Caco-2 (cell line): ENCODE measurements around the gene NSF. TPM values are rescaled to one million over a fixed set of nuclear protein-coding genes. Genes with fewer than 3 reads are reported as not detected.

Experiments
- BruUV-seq: library from RNA; stranded (reverse); fragments of 400-500 nt; replicated peaks from 2 replicates; lab custom pipeline; 2021; lab: Mats Ljungman, UMichigan
- CTCF ChIA-PET: fragments of 300-600 bp; sonication (Branson Sonifier 250); formaldehyde crosslinking; loops from one replicate; lab custom pipeline; 2022; ENCODE audit warnings: antibody characterized with exemption; lab: Charles Lee
- POLR2A ChIA-PET: fragments of 300-600 bp; sonication (Branson Sonifier 250); formaldehyde crosslinking; loops from one replicate; lab custom pipeline; 2022; ENCODE audit warnings: antibody characterized with exemption; lab: Charles Lee
- DNase-seq, 2 experiments: peaks; one replicate each; pipeline versions ENCODE4 v3.0.0 to v3.0.0-alpha.2; 2020 to 2022
- H3K27me3 ChIP-seq: replicated peaks from 2 replicates; pipeline ENCODE4 v1.6.0; 2011; ENCODE audit warnings: low read length; ENCODE audit not compliant: control insufficient read depth, insufficient read depth
- H3K36me3 ChIP-seq: 2 replicates; pipeline ENCODE4 v1.5.1; 2011; ENCODE audit warnings: low read length; ENCODE audit not compliant: control insufficient read depth, insufficient read depth
- H3K4me1 ChIP-seq: fragments of 250-450 bp; sonication (Bioruptor Pico); 2 replicates; pipeline ENCODE4 v1.5.1; 2020; ENCODE audit warnings: mild to moderate bottlenecking
- H3K4me3 ChIP-seq: 2 replicates; pipeline ENCODE4 v1.5.1; 2011; ENCODE audit warnings: low read depth, mild to moderate bottlenecking, control low read depth, low read length
- H3K9me3 ChIP-seq: fragments of 250-450 bp; sonication (Bioruptor Pico); 2 replicates; pipeline ENCODE4 v1.5.1; 2020; ENCODE audit warnings: mild to moderate bottlenecking, moderate library complexity
- H3K27ac Mint-ChIP-seq: one replicate; pipeline ENCODE4 v1.8.0; 2022; ENCODE audit warnings: mixed read lengths; ENCODE audit not compliant: unreplicated experiment
- H3K27me3 Mint-ChIP-seq: one replicate; pipeline ENCODE4 v1.8.0; 2022; ENCODE audit warnings: mixed read lengths; ENCODE audit not compliant: insufficient read depth, unreplicated experiment
- H3K36me3 Mint-ChIP-seq: one replicate; pipeline ENCODE4 v1.8.0; 2022; ENCODE audit warnings: mild to moderate bottlenecking, mixed read lengths; ENCODE audit not compliant: insufficient read depth, unreplicated experiment
- H3K4me1 Mint-ChIP-seq: one replicate; pipeline ENCODE4 v1.8.0; 2022; ENCODE audit warnings: low read depth, mixed read lengths; ENCODE audit not compliant: unreplicated experiment
- H3K4me3 Mint-ChIP-seq: one replicate; pipeline ENCODE4 v1.8.0; 2022; ENCODE audit warnings: mild to moderate bottlenecking, moderate library complexity, mixed read lengths; ENCODE audit not compliant: unreplicated experiment
- H3K9me3 Mint-ChIP-seq: one replicate; pipeline ENCODE4 v1.8.0; 2022; ENCODE audit warnings: mixed read lengths; ENCODE audit not compliant: unreplicated experiment
- intact Hi-C: fragments of 100-400 bp; cut with micrococcal nuclease; formaldehyde crosslinking; loops from one replicate; pipeline ENCODE4 v1.10.0; 2022; ENCODE audit not compliant: unreplicated experiment
- total RNA-seq: library from RNA; stranded (reverse); gene quantifications from 2 replicates; pipeline ENCODE4 v1.2.3, GENCODE V29; 2022
- TF ChIP-seq, protein P1 (sequence below), 2 experiments: fragments of 200-600 bp in 1 of 2; IDR thresholded peaks; 1 replicate in 1 of 2; 2 replicates in 1 of 2; pipeline versions ENCODE4 v1.5.1 to v1.8.0; 2011 to 2022; ENCODE audit warnings: antibody characterized with exemption in 1 of 2, control low read depth in 1 of 2, inconsistent platforms in 1 of 2, low read depth in 1 of 2, low read length in 1 of 2, mild to moderate bottlenecking in 1 of 2, moderate library complexity in 1 of 2; ENCODE audit not compliant: insufficient read depth in 1 of 2, severe bottlenecking in 1 of 2, unreplicated experiment in 1 of 2

The NSF gene
- total RNA-seq, 1 experiment from 2014 or later = 53.8 TPM

DNA sequence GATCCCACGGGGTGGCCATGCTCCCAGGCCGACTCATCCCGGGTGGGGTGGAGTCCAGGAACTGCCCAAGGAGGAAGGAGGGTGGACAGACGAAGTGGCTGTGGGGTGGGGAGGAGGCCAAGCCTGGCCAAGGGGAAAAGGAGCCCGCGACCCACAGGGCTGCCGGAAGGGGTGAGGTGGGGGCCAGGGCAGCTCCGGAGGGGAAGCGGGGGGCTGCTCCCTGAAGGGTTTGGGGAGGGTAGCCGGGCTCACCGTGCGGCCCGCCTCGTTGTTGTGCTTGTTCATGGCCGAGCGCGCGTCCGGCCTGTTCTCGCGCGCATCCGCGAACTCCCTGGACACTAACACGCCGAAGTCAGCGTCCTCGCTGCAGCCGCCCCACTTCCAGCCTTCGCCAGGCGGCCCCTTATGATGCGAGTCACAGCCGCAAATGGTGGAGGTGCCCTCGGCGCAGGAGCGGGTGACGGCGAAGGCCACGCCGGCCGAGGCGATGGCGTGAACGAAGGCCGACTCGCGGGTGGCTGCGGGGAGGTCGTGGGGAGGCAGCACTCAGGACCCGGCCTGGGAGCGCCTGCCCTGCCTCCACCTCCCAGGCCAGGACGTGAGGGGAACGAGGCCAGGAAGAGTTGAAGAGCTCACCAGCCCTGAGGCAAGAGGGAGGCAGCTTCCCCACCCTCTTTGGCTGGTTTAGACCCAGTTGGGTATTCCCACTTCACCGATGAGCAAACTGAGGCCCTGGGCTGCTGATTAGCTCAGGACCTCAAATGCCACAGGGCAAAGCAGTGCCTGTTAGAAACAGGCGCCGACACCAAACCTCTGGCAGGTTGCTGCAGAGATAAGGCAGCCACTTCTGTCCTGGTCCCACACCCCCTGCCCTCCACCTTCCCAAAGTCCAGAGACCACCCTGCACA lies 179.3 kb downstream of the NSF start:
- BruUV-seq = no TSS peak

DNA sequence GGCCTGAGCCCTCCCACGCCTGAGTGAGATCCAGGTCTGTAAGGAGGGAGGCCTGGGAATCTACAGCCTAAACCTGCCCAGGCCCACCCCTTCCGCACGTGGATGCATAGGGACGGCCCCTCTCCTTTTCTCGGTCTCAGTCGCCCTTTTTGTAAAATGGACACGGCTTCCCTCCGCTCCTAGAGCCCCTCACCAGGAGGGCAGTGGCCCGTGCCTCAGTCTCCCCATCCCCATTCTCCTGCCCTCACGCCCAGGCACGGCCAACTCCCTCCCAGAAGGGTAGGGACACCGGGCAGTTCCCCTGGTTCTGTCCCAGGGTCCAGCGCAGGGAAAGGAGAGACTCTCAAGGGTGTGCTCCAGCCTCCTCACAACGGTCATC lies 180.0 kb downstream of the NSF start:
- Mint-ChIP-seq H3K36me3 (peaks cover 11% of the 10 kb centered on the region), H3K4me1 (no peaks in the 10 kb centered on the region), H3K4me3 (peak overlapping the region; percentile 76), H3K27ac (peak overlapping the region; percentile 72), H3K9me3 (no peaks in the 10 kb centered on the region), H3K27me3 (no peaks in the 10 kb centered on the region)
- BruUV-seq = no TSS peak
- H3K4me1 ChIP-seq = peaks cover 22% of the 10 kb centered on the region
- DNase-seq = no peak
- ChIA-PET CTCF (no interaction called here), POLR2A (interaction anchor here (1.0 kb wide), 1 partner anchor 15 kb away, joined by 4 read pairs; no protein-coding TSS in a partner anchor)
- intact Hi-C loops = no loop called here
- no peaks in the 10 kb centered on the region for H3K27me3 ChIP-seq
- H3K9me3 ChIP-seq = no peaks in the 10 kb centered on the region
- H3K36me3 ChIP-seq = no peaks in the 10 kb centered on the region; the same call in none of the 2 replicates
- H3K4me3 ChIP-seq = peak overlapping the region; percentile 61
- TF ChIP-seq, protein P1, sequence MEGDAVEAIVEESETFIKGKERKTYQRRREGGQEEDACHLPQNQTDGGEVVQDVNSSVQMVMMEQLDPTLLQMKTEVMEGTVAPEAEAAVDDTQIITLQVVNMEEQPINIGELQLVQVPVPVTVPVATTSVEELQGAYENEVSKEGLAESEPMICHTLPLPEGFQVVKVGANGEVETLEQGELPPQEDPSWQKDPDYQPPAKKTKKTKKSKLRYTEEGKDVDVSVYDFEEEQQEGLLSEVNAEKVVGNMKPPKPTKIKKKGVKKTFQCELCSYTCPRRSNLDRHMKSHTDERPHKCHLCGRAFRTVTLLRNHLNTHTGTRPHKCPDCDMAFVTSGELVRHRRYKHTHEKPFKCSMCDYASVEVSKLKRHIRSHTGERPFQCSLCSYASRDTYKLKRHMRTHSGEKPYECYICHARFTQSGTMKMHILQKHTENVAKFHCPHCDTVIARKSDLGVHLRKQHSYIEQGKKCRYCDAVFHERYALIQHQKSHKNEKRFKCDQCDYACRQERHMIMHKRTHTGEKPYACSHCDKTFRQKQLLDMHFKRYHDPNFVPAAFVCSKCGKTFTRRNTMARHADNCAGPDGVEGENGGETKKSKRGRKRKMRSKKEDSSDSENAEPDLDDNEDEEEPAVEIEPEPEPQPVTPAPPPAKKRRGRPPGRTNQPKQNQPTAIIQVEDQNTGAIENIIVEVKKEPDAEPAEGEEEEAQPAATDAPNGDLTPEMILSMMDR (IDR thresholded peaks at IDR 0.05; ENCODE audit: insufficient read depth in 1 of 2, low read depth in 1 of 2, low read length in 1 of 2, severe bottlenecking in 1 of 2, unreplicated experiment in 1 of 2) = no peak

More for the DNA sequence above, 179.3 kb downstream of the NSF start:
- H3K4me3 ChIP-seq = peak overlapping the region; percentile 61; the same call in 1 of the 2 replicates
- TF ChIP-seq, protein P1 (IDR thresholded peaks at IDR 0.05; ENCODE audit: insufficient read depth in 1 of 2, low read depth in 1 of 2, low read length in 1 of 2, severe bottlenecking in 1 of 2, unreplicated experiment in 1 of 2) = no peak
- no peaks in the 10 kb centered on the region for H3K4me1 Mint-ChIP-seq
- peak overlapping the region; percentile 72 for H3K27ac Mint-ChIP-seq
- CTCF ChIA-PET = no interaction called here
- DNase-seq = no peak
- H3K9me3 Mint-ChIP-seq = no peaks in the 10 kb centered on the region
- intact Hi-C loops = no loop called here
- H3K27me3 Mint-ChIP-seq = no peaks in the 10 kb centered on the region
- peaks cover 2% of the 10 kb centered on the region for H3K36me3 ChIP-seq
- H3K27me3 ChIP-seq = no peaks in the 10 kb centered on the region
- H3K4me1 ChIP-seq = peaks cover 29% of the 10 kb centered on the region
- no peak overlapping the region for H3K4me3 Mint-ChIP-seq
- peaks cover 11% of the 10 kb centered on the region for H3K36me3 Mint-ChIP-seq
- H3K9me3 ChIP-seq = no peaks in the 10 kb centered on the region
- POLR2A ChIA-PET = no interaction called here

DNA sequence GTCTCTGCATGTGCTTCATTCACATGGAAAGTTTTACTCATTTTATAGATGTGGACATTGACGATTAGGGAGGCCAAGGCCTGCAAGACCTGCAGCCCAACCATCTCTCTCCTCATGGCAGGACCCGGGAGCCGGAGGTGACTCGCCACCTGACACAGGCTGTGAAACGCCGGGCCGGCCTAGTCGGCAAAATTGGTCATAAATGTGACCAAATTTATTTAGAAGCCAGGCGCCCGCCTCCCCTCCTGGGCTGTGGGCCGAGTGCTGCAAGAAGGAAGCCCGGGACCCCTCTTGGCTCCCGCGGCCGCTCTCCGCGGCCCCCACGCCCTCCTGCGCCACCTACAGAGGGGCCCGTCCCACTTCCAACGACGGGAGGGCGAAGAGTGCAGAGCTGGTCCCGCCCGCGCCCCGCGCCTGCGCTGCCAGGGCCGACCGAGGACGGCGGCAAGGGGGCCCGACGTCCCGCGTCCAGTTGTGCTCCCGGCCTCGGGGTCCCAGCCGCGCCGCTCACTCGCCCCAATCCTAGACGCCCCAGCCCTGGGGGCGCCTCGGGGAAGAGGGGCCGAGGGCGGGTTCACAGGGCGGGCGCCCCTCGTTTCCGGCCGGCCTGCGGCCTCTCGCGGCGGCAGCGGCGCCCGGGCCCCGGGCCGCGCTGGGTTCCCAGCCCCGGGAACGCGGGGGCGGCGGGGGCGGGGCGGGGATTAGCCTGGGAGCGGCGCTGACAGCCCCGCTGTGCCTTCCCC lies 180.5 kb downstream of the NSF start:
- H3K4me3 ChIP-seq = peak overlapping the region; percentile 61

More for the DNA sequence above, 180.5 kb downstream of the NSF start:
- H3K9me3 ChIP-seq = no peaks in the 10 kb centered on the region
- peak overlapping the region; percentile 76 for H3K4me3 Mint-ChIP-seq
- TF ChIP-seq, protein P1 (IDR thresholded peaks at IDR 0.05; ENCODE audit: insufficient read depth in 1 of 2, low read depth in 1 of 2, low read length in 1 of 2, severe bottlenecking in 1 of 2, unreplicated experiment in 1 of 2) = no peak
- TSS peak; percentile 41 for BruUV-seq
- H3K27me3 ChIP-seq = no peaks in the 10 kb centered on the region
- CTCF ChIA-PET = no interaction called here
- peak overlapping the region; percentile 72 for H3K27ac Mint-ChIP-seq
- intact Hi-C loops = no loop called here
- H3K4me1 ChIP-seq = peaks cover 19% of the 10 kb centered on the region
- H3K9me3 Mint-ChIP-seq = no peaks in the 10 kb centered on the region
- peaks cover 11% of the 10 kb centered on the region for H3K36me3 Mint-ChIP-seq
- no peaks in the 10 kb centered on the region; the same call in none of the 2 replicates for H3K36me3 ChIP-seq
- H3K27me3 Mint-ChIP-seq = no peaks in the 10 kb centered on the region
- POLR2A ChIA-PET = interaction anchor here (1.0 kb wide), 1 partner anchor 15 kb away, joined by 4 read pairs; no protein-coding TSS in a partner anchor
- peak in 1 of 2 experiments; percentile 75 for DNase-seq
- H3K4me1 Mint-ChIP-seq = no peaks in the 10 kb centered on the region
